NCI-H128 (cell line): Measurements from ENCODE around the gene MANF.

Experiments used
- DNase-seq: peaks from one replicate; lab custom pipeline; 2025; ENCODE audit not compliant: unreplicated experiment; lab: John Stamatoyannopoulos, UW

MANF gene

GRCh38 chr3:51389423-51390183, 4.5 kb downstream of the MANF start:
- DNase-seq: no peak

- DNase-seq: no peak
These were observed 5.4 kb downstream of the MANF start for GRCh38 chr3:51390246-51391074.

- peak; percentile 74 for DNase-seq
These were observed 6.0 kb downstream of the MANF start, which contains the start of gene RBM15B for GRCh38 chr3:51391075-51391565. TSS of gene RBM15B (plus strand) at chr3:51391285. CDS start at chr3:51391400, 115 bp downstream.

DNA sequence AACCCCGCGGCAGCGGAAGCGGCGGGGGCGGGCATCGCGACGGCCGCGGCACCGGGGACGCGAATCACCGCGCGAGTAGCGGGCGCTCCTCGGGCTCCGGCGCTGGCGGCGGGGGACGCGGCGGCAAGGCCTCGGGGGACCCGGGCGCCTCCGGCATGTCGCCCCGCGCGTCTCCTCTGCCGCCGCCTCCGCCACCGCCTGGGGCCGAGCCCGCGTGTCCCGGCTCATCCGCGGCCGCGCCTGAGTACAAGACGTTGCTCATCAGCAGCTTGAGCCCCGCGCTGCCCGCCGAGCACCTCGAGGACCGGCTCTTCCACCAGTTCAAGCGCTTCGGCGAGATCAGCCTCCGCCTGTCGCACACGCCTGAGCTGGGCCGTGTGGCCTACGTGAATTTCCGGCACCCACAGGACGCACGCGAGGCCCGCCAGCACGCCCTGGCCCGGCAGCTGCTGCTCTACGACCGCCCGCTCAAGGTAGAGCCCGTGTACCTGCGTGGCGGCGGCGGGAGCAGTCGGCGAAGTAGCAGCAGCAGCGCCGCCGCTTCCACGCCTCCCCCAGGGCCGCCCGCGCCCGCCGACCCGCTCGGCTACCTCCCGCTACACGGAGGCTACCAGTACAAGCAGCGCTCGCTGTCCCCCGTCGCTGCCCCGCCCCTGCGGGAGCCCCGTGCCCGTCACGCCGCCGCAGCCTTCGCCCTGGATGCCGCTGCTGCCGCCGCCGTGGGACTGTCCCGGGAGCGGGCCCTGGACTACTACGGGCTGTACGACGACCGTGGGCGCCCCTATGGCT, 6.7 kb downstream of the MANF start:
- no peak for DNase-seq

DNA sequence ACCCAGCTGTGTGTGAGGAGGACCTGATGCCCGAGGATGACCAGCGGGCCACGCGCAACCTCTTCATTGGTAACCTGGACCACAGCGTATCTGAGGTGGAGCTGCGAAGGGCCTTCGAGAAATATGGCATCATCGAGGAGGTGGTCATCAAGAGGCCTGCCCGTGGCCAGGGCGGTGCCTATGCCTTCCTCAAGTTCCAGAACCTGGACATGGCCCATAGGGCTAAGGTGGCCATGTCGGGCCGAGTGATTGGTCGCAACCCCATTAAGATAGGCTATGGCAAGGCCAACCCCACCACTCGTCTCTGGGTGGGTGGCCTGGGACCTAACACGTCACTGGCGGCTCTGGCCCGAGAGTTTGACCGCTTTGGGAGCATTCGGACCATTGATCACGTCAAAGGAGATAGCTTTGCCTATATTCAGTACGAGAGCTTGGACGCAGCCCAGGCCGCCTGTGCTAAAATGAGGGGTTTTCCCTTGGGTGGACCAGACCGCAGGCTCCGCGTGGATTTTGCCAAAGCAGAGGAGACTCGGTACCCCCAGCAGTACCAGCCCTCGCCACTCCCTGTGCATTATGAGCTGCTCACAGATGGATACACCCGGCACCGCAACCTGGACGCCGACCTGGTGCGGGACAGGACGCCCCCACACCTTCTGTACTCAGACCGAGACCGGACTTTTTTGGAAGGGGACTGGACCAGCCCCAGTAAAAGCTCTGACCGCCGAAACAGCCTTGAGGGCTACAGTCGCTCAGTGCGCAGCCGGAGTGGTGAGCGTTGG, 7.5 kb downstream of the MANF start:
- DNase-seq: no peak

DNA sequence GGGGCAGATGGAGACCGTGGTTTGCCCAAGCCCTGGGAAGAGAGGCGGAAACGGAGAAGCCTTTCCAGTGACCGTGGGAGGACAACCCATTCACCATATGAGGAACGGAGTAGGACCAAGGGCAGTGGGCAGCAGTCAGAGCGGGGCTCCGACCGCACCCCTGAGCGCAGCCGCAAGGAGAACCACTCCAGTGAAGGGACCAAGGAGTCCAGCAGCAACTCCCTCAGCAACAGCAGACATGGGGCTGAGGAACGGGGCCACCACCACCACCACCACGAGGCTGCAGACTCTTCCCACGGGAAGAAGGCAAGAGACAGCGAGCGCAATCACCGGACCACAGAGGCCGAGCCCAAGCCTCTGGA, 8.0 kb downstream of the MANF start:
- DNase-seq: no peak

DNA sequence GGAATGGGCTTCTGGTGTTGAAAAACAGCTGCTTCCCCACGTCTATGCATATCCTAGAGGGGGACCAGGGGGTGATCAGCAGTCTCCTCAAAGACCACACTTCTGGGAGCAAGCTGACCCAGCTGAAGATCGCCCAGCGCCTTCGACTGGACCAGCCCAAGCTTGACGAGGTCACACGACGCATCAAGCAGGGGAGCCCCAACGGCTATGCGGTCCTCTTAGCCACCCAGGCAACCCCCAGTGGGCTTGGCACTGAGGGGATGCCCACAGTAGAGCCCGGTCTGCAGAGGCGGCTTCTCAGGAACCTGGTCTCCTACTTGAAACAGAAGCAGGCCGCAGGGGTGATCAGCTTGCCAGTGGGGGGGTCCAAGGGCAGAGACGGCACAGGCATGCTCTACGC, 8.5 kb downstream of the MANF start:
- DNase-seq: no peak

DNA sequence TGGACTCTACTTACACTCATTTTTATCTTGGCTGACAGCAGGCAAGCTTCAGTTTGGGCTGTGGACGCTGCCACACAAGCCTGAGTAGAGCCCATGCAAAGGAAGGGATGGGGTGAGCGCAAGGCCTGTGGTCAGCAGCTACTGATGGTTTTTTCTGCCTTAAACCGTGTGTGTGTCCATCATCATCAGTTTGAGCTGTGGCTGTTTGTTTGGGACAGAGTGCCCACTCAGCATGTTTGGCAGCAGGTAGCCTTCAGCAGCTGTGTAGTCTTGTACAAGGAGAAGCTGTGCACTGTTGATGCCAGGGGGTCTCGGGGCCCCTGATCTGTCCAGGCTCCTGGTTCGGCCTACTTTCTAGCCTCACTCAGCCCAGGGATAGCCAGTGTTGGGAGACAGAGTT, 9.4 kb downstream of the MANF start:
- DNase-seq: no peak

GRCh38 chr3:51395493-51396213, 10.6 kb downstream of the MANF start:
- no peak for DNase-seq

DNA sequence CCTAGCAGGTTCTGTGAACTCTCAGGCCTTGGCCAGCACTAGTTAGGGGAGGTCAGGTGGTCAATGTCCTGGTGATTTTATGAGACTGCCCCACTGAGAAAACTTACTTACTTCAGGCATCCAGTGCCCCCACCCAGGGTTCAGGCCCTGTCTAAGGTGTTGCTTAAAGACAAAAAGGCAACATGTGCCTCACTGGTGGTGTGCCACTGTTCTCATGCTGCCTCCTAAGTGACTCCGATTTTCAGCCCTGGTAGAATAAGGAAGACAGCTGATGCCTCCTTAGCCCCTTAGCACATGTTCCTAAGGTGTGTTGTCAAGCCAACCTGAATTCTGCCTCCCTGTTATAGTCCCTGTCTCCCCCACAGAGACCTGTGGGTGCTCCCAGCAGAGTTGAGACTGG, 11.3 kb downstream of the MANF start:
- no peak for DNase-seq

DNA sequence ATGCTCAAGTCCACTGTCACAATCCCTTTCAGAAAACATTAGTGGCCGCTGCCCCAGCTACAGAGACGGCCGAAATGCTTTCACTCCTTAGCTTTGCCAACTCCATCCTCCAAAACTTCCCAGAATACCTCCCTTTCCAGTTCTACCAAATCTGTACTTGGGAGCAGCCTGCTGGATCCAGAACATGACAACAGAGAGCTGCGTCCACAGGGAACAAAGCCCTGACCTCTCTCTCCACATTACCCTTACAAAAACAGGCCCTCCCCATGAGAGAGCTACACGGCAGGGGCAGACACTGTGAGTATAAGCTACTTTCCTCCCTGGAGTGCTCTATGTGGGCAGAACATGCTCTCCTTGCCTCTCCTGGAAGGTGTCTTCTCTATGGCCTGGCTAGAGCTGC, 12.3 kb downstream of the MANF start:
- DNase-seq: no peak

GRCh38 chr3:51398595-51399310, 13.7 kb downstream of the MANF start:
- no peak for DNase-seq

DNA sequence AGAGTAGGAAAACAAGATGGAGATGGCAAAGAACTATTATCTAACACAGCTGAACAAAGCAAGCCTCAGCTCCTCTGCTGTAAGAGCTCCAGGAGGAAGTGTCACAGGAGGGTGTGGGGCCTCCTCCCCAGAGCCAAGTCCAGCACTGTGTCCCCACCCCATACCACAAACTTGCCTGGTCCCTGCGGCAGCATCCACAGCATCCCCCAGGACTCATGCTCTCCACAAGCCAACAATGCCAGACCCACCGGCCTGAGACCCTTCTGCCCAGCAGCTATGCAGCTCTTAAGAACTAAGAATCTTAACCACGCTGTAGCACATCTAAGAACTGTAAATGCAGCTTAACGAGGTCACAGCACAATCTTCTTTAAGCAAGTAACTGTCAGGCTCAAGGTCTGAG, 15.1 kb downstream of the MANF start:
- DNase-seq: no peak

DNA sequence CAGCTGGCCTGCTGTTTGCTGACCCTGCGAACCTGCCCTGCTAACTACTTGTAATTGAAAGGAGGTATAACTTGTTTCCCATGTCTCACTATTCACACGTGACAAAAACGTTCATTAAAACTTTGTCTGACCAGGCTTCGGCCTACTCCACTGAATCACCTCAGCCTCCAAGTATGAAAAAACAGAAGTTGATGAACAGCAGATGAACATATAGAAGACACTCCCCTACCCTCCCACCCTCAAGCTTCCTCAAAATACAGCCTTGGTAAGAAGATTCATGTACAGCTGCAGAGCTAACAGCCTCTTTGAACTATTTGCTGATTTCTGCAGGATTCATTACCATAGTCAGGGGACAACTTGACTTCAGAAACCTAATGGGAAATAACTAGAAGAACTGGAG, 16.6 kb downstream of the MANF start:
- DNase-seq: no peak

- no peak for DNase-seq
These were observed 18.6 kb downstream of the MANF start for GRCh38 chr3:51403675-51404074.

DNA sequence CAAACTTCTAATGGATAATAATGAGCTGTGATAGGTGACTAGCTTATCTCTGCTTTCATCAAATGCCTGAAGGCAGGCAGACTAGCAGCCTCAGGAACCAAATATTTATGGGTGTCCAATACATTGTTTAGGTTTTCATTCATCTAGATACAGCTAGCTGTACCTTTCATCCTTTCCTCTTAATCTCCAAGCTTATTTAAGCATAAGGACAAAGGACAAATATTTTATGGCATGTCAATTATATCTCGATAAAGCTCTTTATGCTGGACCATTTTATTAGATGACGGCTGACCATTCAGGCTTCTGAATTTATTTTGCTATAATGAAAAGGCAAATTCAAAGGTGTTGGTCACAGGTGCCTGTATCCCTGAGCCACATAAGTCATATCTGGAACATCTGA, 22.9 kb downstream of the MANF start:
- DNase-seq: no peak

DNA sequence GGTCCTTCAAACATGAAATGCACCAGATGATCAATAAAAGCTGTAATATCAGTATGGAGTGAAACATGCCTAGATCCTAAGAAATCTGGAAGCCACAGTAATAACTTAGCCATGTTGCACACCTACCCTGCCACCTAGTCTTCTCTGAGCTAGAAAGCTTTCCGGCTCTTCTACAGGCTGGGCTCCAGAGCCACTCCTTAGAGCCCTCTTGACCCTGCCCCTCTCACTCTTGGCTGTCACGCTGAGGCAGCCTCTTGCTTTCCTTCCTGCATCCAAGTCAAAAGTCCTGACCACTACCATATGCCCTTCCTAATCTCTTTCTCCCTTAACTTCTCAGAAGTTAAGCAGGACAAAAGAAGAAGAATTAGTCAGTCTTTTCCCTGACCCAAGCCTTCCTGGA, 23.7 kb downstream of the MANF start:
- DNase-seq: no peak

DNA sequence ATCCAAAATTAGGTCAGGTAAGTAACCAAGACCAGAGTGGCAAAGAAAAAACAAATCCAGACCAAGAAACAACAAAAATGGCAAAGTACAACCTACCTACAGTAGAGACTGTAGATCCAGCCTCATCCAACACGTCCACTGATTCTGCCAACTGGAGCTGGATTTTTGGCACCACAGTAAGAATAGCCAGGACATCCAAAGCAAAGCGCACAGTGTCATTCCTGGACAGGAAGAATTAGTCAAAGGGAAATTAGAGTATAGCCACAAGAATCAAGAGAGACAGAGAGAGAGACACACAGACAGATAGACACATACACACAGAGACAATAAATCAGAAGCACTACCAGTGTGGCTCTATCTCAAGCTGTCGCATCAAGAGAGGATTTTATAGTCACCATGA, 37.1 kb downstream of the MANF start:
- DNase-seq: no peak

GRCh38 chr3:51426921-51427320, 41.8 kb downstream of the MANF start:
- DNase-seq: no peak
